Measurements from ENCODE around the gene STN1. TPM values are rescaled to one million over a fixed set of nuclear protein-coding genes. Genes with fewer than 3 reads are reported as not detected.
A peak's percentile ranks its signal among the peaks of the same experiment; 100 is the strongest.

The STN1 gene
- total and polyA plus RNA-seq, 10 of the 15 experiments (the other 5 are each of a cell fraction or from before 2014, with no cell fraction given), result 22.2 to 31.8 (median 28.5) TPM

GRCh38 chr10:103930881-103931280 lies 12.9 kb upstream of the STN1 start (continued):
- no peak for TF ChIP-seq CHD4 (IDR thresholded peaks at IDR 0.05)
- no peak for TF ChIP-seq ZBTB33 (IDR thresholded peaks at IDR 0.05)
- TF ChIP-seq NRF1 (conservative IDR thresholded peaks at IDR 0.05; ENCODE audit: low read depth, low read length), result no peak
- no peak for TF ChIP-seq SRF (IDR thresholded peaks at IDR 0.05; ENCODE audit: low read depth in 2 of 2, low read length in 2 of 2)
- TF ChIP-seq SREBF1 (IDR thresholded peaks at IDR 0.05; ENCODE audit: low read length), result no peak
- TF ChIP-seq IRF4 (IDR thresholded peaks at IDR 0.05; ENCODE audit: low read depth, low read length), result no peak
- no peak for TF ChIP-seq SP1 (IDR thresholded peaks at IDR 0.05; ENCODE audit: low read depth, low read length)
- TF ChIP-seq IRF3 (IDR thresholded peaks at IDR 0.05), result no peak
- TF ChIP-seq RELB (IDR thresholded peaks at IDR 0.05; ENCODE audit: low read depth), result no peak

GRCh38 chr10:103930449-103930848 lies 12.5 kb upstream of the STN1 start:
- 48% methylated on average over 1 of the region's 1 CpG for WGBS (ENCODE audit: insufficient coverage, insufficient replicate concordance, low lambda C conversion rate, missing lambda C conversion rate)
- ChIA-PET POLR2A (no interaction called here), CTCF (no interaction called here), SMC1A (ENCODE audit: uncharacterized antibody, unreplicated experiment) (interaction anchor here (0.6 kb wide), 1 partner anchor 866 kb away, joined by 3 read pairs; no protein-coding TSS in a partner anchor), RAD21 (ENCODE audit: unreplicated experiment) (no interaction called here)
- Histone ChIP-seq H3K9ac (ENCODE audit: control insufficient read depth, insufficient read depth, low read length) (no peak overlapping the region), H3K4me3 (no peak overlapping the region), H3K4me2 (ENCODE audit: control insufficient read depth, insufficient read depth) (no peak overlapping the region), H3K4me1 (ENCODE audit: control insufficient read depth, insufficient read depth, low read length) (no peaks in the 10 kb centered on the region), H3K27me3 (replicated peaks in 1 of 2; ENCODE audit: control insufficient read depth in 2 of 2, insufficient read depth in 2 of 2, low read length in 1 of 2) (no peaks in the 10 kb centered on the region), H3K36me3 (ENCODE audit: control insufficient read depth in 2 of 2, insufficient read depth in 2 of 2, low read length in 1 of 2) (no peaks in the 10 kb centered on the region), H3K79me2 (ENCODE audit: control insufficient read depth, insufficient read depth, low read length) (no peaks in the 10 kb centered on the region), H4K20me1 (ENCODE audit: control insufficient read depth, insufficient read depth) (no peaks in the 10 kb centered on the region), H3K9me3 (replicated peaks; ENCODE audit: control insufficient read depth, insufficient read depth, low read length) (no peaks in the 10 kb centered on the region), H2AFZ (ENCODE audit: control insufficient read depth, low read depth, low read length) (no peak overlapping the region), H3K27ac (ENCODE audit: control insufficient read depth, insufficient read depth) (no peak overlapping the region)
- FAIRE-seq (peak; percentile 49), ATAC-seq (no peak), DNase-seq (ENCODE audit: low read depth, low spot score) (no peak)
- BruUV-seq (replicated peaks), result no TSS peak
- intact Hi-C loops (cut with micrococcal nuclease; ENCODE audit: unreplicated experiment), result no loop called here
- in situ Hi-C loops (cut with MboI), result no loop called here
- TF ChIP-seq SUZ12 (IDR thresholded peaks at IDR 0.05; ENCODE audit: unreplicated experiment) (no peak), YY1 (IDR thresholded peaks at IDR 0.05; ENCODE audit: low read depth, low read length) (no peak), MTA3 (IDR thresholded peaks at IDR 0.05; ENCODE audit: borderline replicate concordance, low read length) (no peak), SMC3 (IDR thresholded peaks at IDR 0.05; ENCODE audit: borderline replicate concordance, low read length) (no peak), YBX1 (IDR thresholded peaks at IDR 0.05) (no peak), ZBTB11 (CRISPR knock-in tag; IDR thresholded peaks at IDR 0.05) (no peak), SIN3A (IDR thresholded peaks at IDR 0.05; ENCODE audit: low read depth, low read length) (no peak), ASH2L (IDR thresholded peaks at IDR 0.05; ENCODE audit: borderline replicate concordance, low read depth) (no peak), NR2C2 (IDR thresholded peaks at IDR 0.05; ENCODE audit: borderline replicate concordance, control insufficient read depth, insufficient read length, low read depth) (no peak)

All from GM12878 (cell line).